IPS DF 4.7 (cell line): ENCODE results near the gene HPN.
"Not testable (repeated sequence)": the region's sequence is repeated elsewhere in the genome, so short reads cannot be mapped to it uniquely, and the experiment has no call there.

Experiments
- DNase-seq: peaks from one replicate; pipeline ENCODE4 v3.0.0-alpha.2; 2013; ENCODE audit warnings: low spot score; ENCODE audit errors: extremely low read depth

The HPN gene

DNA sequence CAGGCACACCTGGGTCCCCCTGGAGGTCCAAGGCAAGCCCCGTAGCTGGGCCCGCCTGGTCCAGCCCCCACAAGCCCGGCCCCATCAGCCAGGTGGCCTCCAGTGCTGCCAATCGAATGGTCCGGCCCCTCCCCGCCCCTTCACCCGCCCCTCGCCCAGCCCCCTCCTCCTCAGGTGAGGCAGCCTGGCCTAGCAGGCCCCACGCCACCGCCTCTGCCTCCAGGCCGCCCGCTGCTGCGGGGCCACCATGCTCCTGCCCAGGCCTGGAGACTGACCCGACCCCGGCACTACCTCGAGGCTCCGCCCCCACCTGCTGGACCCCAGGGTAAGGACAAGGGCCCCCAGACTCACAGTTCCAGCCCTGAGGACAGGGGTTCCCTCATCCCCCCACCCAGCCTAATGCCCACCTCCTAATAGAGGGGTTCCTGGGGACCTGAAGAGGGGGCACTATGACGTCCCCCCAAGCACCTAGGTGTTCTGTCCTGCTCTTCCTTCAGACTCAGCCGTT lies at the start of gene HPN:
TSS of gene HPN (plus strand) at position 174 of the 508 bp plus-strand sequence. CDS start 786 bp downstream, outside the sequence.
- no peak for DNase-seq

DNA sequence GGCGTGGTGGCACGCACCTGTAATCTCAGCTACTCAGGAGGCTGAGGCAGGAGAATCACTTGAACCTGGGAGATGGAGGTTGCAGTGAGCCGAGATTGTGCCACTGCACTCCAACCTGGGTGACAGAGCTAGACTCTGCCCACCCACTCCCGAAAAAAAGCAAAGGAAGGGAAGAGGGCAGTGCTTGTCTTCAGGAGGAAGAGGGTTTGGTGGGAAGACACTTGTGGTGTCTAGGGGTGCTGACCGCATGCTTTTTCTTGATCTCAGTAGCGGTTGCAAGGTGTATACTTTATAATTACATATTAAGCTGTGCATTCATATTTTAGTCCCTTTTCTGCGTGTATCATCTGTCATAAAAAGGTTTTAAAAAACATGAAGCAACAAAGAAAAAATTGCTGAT lies 48.9 kb upstream of the HPN start:
- not testable (repeated sequence) for DNase-seq

DNA sequence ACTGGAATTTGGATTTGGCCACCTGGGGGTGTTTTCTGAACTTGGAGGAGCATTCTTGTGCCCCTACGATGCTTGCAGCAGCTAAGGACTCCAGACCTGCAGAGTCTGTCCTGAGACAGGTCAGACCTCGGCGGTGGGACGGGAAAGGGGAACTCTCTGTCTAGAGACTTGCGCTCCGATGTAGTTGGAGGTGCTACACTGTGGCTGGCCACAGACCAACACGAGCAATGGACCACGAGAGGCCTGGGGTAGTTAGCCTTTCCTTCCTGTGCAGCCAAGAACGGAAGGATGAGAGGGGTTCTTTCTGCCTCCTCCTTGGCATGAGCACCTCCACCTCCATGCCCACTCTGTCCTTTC lies 47.3 kb upstream of the HPN start:
- no peak for DNase-seq

DNA sequence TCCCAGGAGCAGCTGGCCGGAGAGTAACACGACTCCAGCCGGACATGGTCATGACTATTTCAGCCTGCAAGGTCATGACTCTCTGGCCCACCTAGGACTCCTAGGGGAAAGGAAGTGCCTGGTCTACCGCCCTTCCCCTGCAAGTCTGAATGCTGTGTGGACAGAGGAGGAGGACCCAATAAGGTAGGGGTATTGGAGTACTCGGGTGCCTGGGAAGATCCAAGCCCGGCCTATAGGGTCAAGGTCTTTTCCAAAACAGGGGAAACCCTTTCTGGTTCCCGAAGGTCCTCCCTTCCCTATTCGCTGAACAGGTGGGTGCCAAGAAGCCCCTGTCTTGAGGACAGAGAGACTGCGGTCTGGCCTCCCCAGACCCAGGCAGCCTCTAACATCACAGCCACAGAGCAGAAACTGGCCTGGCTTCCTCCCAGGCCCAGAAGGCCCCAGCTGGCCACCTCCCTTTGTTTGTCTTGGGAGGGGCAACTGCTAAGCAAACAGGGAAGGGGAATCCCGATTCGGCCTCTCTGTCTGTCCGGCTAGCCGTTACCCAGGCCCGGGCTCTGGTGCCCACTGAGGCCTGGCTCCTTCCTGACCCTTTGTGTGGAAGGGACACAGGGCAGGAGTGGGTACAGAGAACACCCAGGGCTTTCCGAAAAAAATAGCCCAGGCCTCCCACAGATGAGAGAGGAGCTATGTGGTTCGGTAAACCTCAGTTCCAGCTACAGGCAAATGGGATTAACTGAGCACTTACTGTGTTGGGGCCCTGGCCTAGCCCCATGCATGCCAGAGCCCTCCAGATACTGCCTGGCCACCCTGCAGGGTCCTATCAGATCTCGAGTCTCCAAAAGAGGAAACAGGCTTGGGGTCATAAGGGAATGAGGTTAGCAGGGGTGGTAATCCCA lies 46.6 kb upstream of the HPN start:
- DNase-seq: no peak

DNA sequence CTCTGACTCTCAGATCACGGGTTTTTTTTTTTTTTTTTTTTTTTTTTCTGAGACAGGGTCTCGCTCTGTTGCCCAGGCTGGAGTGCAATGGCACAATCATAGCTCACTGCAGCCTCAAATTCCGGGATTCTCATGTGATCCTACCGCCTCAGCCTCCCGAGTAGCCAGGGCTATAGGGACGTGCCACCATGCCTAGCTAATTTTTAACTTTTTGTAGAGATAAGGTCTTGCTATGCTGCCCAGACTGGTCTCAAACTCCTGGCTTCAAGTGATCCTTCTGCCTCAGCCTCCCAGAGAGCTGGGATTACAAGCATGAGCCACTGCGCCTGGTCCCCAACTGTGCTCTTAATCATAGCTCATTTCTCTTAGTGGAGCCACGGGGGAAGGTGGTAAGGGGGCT lies 46.0 kb upstream of the HPN start:
- DNase-seq: no peak

DNA sequence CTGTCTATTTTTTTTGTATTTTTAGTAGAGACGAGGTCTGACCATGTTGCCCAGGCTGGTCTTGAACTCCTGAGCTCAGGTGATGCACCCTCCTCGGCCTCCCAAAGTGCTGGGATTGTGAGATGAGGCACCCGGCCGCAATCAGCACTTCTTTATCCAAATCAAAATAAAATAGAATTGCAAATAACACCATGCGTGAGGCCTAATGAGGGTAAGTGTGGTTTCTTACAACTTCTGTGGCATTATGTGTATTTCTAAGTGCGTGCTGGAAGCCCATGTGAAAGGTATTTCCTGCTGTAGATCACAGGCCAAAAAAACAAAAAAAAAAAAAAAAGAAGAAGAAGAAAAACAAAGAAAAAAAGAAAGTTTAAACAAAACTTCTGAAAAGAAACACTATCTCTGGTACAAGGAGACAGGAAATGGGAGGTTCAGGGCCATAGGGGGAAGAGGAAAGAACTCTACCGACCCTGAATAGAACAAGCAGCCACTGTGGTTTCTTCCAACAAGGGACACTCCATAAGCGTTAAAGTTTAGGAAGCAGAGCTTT lies 44.4 kb upstream of the HPN start:
- DNase-seq: no peak

DNA sequence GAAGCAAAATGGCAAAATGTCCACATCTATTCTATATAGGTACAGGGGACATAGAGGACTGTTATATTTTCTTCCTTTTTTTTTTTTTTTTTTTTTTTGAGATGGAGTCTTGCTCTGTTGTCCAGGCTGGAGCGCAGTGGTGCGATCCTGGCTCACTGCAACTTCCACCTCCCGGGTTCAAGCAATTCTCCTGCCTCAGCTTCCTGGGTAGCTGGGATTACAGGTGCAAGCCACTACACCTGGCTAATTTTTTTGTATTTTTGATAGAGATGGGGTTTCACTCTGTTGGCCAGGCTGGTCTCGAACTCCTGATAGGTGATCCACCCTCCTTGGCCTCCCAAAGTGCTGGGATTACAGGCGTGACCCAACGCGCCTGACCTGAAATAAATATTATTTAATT lies 43.3 kb upstream of the HPN start:
- not testable (repeated sequence) for DNase-seq

DNA sequence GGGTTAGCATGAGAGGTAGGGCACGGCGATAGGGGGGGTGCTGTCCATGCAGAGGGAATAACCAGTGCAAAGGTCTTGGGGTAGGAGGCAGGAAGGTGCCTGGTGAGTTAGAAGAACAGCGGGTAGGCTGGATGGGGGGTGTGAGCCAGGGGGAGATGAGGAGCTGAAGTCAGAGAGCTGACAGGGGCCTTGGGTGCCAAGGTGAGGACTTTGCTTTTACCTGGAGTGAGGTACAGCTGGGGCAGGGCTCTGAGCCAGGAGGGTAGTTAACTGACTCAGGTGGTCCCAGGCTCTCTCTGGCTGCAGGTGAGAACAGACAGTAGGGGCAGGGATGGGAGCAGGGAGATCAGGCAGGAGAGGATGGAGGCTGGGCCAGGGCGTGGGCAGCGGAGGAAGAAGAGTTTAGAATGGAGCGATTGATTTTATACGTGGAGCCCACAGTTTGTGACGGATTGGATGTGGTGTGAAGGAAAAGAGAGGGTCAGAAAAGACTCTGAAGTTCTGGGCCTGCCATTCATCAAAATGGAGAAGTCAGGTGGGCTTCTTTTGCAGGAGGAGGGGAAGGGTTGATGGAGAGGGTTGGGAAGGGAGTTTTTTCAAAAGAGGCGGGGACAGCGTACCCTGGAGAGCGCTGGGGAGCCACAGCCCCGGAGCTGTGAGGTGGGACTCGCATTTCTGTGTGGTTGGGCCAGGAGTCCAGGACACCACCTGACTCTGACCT lies 42.6 kb upstream of the HPN start:
- DNase-seq: no peak

DNA sequence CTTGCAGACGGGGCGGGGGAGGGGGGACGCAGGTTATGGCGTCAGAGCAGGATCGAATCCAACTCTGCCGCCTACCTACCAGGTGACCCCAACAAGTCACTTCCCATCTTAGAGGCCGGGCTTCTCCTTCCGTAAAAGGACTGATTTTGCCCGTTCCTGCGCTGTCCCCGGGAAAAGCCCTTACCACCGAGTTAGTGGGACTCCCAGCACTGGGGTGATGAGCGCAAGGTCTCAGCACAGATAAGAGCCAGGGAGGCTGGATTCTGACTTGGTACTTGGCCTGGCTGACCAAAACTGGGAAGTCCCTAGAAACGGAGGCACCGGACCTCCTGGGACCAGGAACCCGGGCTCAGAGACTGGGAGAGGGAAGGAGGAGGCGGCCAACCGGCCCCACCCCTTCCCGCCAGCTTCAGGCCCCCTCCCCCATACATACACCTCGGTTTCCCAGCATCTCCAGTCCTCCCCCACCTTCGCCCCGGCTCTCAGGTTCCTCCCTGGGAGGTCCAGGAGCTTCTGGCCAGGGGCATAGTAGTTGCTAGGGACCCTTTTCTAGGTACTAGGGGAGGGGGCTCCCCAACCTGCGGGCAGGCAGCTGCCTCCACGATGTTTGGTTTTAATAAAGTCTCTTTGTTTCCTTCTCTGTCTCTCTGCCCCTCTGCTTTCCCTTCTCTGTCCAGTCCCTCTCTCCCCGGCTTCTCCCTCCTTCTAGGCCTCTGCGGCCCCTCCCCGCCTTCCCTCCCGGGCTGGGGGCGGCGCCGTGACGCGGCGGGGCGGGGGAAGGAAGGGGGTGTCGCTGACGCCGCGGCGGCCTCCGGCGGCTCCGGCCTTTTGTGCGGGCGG lies 41.8 kb upstream of the HPN start, which contains the start of gene GRAMD1A:
TSS of gene GRAMD1A (plus strand) at position 826 of the 840 bp plus-strand sequence. CDS start 156 bp downstream, outside the sequence.
- no peak for DNase-seq

DNA sequence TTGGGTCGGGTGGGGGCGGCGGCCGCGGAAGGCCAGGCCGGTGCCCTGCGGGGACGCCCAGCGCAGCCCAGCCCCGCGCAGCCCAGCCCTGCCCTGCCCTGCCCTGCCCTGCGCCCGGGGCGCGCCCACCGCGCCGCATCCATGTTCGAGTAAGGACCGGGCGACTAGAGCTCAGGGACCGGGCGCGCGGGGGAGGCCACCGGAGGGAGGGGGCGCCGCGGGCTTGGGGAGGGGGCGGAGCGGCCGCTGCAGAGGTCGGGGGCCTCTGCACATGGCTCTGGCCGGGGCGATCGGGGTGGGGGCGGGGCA lies 41.2 kb upstream of the HPN start:
- DNase-seq: no peak

DNA sequence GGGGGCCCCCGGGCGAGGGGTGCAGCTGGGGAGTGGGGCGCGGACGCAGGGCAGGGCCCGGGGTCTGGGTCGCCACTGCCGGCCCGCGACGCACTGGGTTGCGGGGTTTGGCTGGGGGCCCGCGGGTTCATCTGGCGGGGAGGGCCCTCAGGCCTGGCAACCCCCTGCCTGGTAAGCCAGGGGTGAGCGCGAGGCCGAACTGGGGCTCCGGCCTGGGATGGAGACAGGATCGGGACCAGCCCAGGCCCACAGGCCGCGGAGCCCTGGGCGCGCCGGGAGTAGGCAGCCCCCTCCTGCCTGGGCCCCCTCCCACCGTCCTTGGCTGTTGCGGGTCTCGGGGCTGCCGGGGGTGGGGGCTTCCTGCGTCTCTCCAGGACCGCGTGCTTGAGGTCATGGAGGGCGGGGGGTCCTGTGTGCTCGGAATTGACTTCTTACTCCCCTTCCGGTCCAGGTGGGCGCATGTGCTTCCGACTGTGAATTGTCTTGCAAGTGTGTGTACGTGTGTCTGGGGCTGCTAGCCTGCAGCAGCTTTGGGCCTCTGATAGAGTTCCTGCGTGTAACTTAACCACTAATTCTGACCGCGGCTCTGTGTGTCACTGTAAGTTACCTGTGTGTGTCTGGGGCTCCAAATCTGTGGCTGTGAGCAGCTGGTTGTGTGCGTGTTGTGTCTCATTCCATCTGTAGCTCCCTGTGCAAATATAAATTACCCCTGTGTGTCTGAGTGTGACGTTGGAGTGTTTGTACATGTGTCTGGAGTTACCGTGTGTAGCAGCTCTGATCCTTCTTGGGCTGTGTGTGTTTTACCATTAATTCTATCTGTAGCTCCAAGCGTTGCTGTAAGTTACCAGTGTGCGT lies 40.6 kb upstream of the HPN start:
- no peak for DNase-seq

DNA sequence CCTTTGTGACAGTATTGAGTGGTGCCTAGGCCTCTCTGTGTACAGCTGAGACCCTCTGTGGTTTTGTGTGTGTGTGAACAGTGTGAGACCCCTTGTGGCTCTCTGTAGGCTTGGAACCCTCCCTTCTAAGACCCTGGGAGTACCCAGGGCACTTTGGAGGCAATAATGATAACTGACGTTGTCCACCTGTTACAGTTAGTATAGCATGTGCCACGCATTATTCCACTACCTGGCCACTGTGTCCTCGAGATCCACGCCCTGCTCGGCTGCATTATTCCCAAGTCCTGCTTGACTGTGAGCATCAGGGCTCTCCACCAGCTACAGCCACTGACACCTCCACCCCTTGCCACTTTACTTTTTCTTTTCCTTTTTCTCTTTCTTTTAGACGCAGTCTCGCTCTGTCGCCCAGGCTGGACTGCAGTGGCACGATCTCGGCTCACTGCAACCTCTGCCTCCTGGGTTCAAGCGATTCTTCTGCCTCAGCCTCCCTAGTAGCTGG lies 39.4 kb upstream of the HPN start:
- DNase-seq: no peak

DNA sequence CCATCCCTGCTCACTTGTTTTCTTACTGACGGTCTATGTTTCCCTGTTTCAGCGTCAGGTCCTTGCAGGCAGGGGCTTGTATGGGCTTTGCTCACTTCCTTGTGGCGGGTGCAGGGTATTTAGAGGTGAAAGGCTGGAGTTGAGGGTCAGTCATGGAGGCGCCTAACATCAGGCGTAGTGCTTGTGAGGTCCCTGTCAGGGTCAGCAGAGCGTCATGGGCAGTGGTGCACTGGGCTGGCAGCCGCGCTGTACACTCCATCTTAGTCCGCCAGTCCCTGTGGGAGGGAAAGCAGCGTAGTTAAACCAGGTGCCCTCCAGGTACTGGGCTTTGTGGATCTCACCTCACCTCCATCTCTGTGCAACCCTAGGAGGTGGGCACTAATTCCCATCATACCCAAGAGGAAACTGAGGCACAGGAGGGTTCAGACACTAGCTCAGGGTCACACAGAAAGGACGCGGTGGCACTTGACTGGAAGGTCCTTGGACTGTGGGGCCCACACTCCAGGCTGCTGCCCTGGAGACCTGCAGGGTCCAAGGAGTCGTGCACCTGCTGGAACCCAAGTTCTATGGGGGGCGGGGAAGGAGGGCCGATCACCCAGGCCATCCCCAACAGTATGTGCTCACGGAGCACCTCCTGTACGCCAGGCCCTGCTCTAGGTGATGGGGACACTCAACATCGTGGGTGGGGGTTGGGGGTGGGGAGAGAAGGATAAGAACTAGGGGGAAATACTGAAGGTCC lies 36.8 kb upstream of the HPN start:
- DNase-seq: no peak

DNA sequence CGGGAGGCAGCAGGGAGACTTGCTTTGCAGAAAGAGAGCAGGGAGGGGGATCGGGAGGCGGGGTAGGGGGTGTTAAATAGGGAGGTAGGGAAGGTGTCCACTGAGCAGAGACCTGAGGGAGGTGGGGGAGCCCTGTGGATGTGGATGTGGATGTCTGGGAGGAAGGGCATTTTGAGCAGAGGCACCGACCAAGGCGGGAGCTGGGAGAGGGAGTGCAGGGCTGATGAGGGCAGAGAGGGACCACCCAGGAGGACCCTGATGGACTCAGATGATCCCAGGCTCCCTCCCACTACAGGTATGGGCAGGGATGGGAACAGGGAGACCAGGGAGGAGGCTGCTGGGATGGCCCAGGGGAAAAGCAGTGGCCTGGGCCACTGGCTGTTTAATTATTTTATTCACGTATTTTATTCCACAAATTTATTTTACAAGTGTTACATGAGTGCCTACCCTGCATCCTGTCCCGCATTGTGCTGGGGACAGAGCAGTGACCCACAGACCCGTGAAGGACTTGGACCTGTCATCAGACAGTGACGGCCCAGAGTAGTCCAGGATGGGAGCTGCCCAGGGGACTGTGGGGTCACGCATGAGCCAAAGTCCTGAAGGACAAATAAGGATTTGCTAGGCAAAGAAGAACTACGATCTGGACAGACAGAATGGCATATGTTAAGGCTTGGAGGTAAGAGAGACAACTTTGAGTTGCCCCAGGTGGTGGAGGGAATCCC lies 36.1 kb upstream of the HPN start:
- no peak for DNase-seq

DNA sequence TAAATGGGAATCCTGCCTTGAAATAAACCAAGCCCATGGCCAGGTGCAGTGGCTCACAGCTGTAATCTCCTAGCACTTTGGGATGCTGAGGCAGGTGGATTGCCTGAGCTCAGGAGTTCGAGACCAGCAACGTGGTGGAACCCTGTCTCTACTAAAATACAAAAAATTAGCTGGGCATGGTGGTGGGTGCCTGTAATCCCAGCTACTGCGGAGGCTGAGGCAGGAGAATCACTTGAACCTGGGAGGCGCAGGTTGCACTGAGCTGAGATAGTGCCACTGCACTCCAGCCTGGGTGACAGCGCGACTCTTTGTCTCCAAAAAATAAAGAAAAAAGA lies 35.5 kb upstream of the HPN start:
- not testable (repeated sequence) for DNase-seq

DNA sequence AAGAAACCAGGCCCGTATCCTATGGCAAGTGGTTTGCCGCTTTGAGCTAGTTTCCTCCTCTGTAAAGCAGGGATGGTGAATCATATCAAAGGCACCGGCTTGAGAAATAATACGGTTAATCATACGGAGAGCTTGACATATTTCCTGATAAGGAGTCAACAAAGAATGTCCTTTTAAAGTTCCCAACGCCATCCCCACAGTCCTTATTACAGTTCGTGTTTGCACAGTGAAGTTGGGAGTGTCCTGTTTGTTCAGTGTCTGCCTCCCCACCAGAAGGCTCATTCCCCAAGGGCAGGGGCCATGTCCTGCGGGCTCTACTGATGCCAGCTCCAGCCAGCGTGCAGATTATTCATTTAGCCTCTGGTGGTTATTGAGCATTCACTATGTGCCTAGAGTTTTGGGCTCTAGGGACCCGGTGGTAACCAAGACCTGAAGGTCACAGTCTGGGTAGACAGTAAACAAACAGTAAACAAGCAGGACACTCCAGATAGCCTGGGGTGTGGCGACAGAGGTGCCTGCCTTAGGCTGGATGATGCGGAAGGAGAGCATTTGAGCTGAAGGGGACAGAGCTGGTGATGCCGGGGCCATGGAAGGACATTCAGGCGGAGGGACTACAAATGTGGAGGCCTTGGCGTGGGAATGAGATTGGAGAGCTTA lies 35.1 kb upstream of the HPN start:
- no peak for DNase-seq

DNA sequence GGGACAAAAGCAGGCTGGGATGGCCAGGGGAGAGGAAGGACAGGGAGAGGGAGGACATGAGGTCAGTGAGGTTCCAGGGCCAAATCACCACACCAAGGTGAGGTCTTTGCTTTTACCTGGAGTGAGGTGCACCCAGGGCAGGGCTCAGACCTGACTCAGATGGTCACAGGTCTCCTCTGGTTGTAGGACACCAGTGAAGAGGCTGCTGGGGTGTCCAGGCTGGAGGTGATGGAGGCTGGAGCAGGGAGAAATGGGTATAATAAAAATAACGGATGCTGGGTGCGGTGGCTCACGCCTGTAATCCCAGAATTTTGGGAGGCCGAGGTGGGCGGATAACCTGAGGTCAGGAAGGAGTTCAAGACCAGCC lies 34.5 kb upstream of the HPN start:
- no peak for DNase-seq

DNA sequence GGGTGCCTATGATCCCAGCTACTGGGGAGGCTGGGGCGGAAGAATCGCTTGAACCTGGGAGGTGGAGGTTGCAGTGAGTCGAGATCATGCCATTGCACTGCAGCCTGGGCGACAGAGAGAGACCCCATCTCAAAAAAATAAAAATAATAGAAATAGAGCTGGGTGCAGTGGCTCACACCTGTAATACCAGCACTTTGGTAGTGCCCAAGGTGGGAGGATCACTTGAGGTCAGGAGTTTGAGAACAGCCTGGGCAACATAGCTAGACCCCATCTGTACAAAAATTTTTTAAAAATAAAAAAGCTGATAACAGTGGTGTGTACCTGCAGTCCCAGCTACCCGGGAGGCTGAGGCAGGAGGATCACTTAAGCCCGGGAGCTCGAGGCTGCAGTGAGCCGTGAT lies 34.1 kb upstream of the HPN start:
- DNase-seq: not testable (repeated sequence)
